IMR-90 (cell line): Measurements from ENCODE around the gene PLLP. TPM values are rescaled to one million over a fixed set of nuclear protein-coding genes. Genes with fewer than 3 reads are reported as not detected.

ENCODE experiments used
- ATAC-seq: fragments of 200-7000 bp; cut with Tn5 transposase; 2 replicates; pipeline ENCODE4 v1.9.1; 2020; ENCODE audit warnings: low read depth, mild to moderate bottlenecking, moderate library complexity
- BruUV-seq: library from RNA; stranded (reverse); fragments of 400-500 nt; replicated peaks from 2 replicates; lab custom pipeline; 2021; lab: Mats Ljungman, UMichigan
- CTCF ChIA-PET: fragments of 300-600 bp; formaldehyde crosslinking; extraction: SDS; loops from one replicate; lab custom pipeline; 2021; ENCODE audit warnings: antibody characterized with exemption; lab: Yijun Ruan, JAX
- POLR2A ChIA-PET: fragments of 300-600 bp; sonication (Branson Sonifier 250); formaldehyde crosslinking; loops from one replicate; lab custom pipeline; 2022; ENCODE audit warnings: antibody characterized with exemption; ENCODE audit not compliant: unreplicated experiment; lab: Charles Lee
- DNase-seq: peaks from one replicate; pipeline ENCODE4 v3.0.0; 2013
- H2AFZ ChIP-seq: replicated peaks from 2 replicates; pipeline ENCODE3; 2013; ENCODE audit warnings: low read length, mild to moderate bottlenecking; ENCODE audit not compliant: poor library complexity
- H2AK5ac ChIP-seq: 2 replicates; pipeline ENCODE4 v1.6.1; 2013; ENCODE audit warnings: low read depth, low read length, inconsistent platforms
- H2AK9ac ChIP-seq: replicated peaks from 2 replicates; pipeline ENCODE3; 2013; ENCODE audit warnings: mild to moderate bottlenecking, low read depth, low read length, moderate library complexity; ENCODE audit not compliant: poor library complexity
- H2BK120ac ChIP-seq: 2 replicates; pipeline ENCODE4 v1.6.1; 2013; ENCODE audit warnings: low read depth, low read length, inconsistent platforms
- H2BK15ac ChIP-seq: 3 replicates; pipeline ENCODE4 v1.6.1; 2013; ENCODE audit warnings: low read depth, low read length, inconsistent platforms
- H2BK20ac ChIP-seq: 2 replicates; pipeline ENCODE4 v1.6.1; 2013; ENCODE audit warnings: low read depth, mild to moderate bottlenecking, inconsistent platforms, low read length, moderate library complexity
- H2BK5ac ChIP-seq: 2 replicates; pipeline ENCODE4 v1.6.1; 2013; ENCODE audit warnings: mild to moderate bottlenecking, low read depth, low read length, inconsistent platforms; ENCODE audit not compliant: poor library complexity, severe bottlenecking
- H3K14ac ChIP-seq: replicated peaks from 2 replicates; pipeline ENCODE4 v1.6.1; 2013; ENCODE audit warnings: low read depth, low read length, inconsistent platforms
- H3K18ac ChIP-seq: 2 replicates; pipeline ENCODE4 v1.6.1; 2013; ENCODE audit warnings: low read depth, low read length, control low read depth
- H3K23ac ChIP-seq: 2 replicates; pipeline ENCODE4 v1.6.1; 2013; ENCODE audit warnings: low read depth, low read length, inconsistent platforms
- H3K27ac ChIP-seq: 2 replicates; pipeline ENCODE4 v1.5.1; 2013; ENCODE audit warnings: mild to moderate bottlenecking, control low read depth, low read length; ENCODE audit not compliant: insufficient read depth
- H3K27me3 ChIP-seq: 2 replicates; pipeline ENCODE4 v1.6.1; 2013; ENCODE audit warnings: low read length; ENCODE audit not compliant: control insufficient read depth, insufficient read depth
- H3K36me3 ChIP-seq: 2 replicates; pipeline ENCODE4 v1.6.1; 2013; ENCODE audit warnings: low read length, mixed read lengths; ENCODE audit not compliant: control insufficient read depth, insufficient read depth
- H3K4ac ChIP-seq: 2 replicates; pipeline ENCODE4 v1.6.1; 2013; ENCODE audit warnings: low read depth, low read length, inconsistent platforms
- H3K4me1 ChIP-seq: 2 replicates; pipeline ENCODE4 v1.6.1; 2013; ENCODE audit warnings: low read length, mixed read lengths; ENCODE audit not compliant: control insufficient read depth, insufficient read depth
- H3K4me2 ChIP-seq: 2 replicates; pipeline ENCODE4 v1.6.1; 2013; ENCODE audit warnings: low read depth, mild to moderate bottlenecking, control low read depth, low read length, moderate library complexity
- H3K4me3 ChIP-seq: 2 replicates; pipeline ENCODE4 v1.5.1; 2013; ENCODE audit warnings: low read depth, mild to moderate bottlenecking, control low read depth, low read length, moderate library complexity; ENCODE audit not compliant: insufficient read depth
- H3K56ac ChIP-seq: 2 replicates; pipeline ENCODE4 v1.6.1; 2013; ENCODE audit warnings: low read length, inconsistent platforms; ENCODE audit not compliant: insufficient read depth; ENCODE audit errors: extremely low read depth
- H3K79me1 ChIP-seq, 2 experiments: 2 replicates each; pipeline ENCODE4 v1.6.1; 2013; ENCODE audit warnings: low read length in 2 of 2, inconsistent platforms in 1 of 2, low read depth in 1 of 2
- H3K9ac ChIP-seq: 2 replicates; pipeline ENCODE4 v1.6.1; 2013; ENCODE audit warnings: low read depth, low read length, control low read depth
- H3K9me1 ChIP-seq: 2 replicates; pipeline ENCODE4 v1.6.1; 2013; ENCODE audit warnings: low read length, inconsistent platforms; ENCODE audit not compliant: insufficient read depth
- H3K9me3 ChIP-seq: 2 replicates; pipeline ENCODE4 v1.6.1; 2013; ENCODE audit warnings: low read length; ENCODE audit not compliant: control insufficient read depth, insufficient read depth
- H4K20me1 ChIP-seq: 2 replicates; pipeline ENCODE4 v1.6.1; 2013; ENCODE audit warnings: low read length, inconsistent platforms; ENCODE audit not compliant: insufficient read depth
- H4K5ac ChIP-seq: 2 replicates; pipeline ENCODE4 v1.6.1; 2013; ENCODE audit warnings: mild to moderate bottlenecking, low read depth, low read length, control low read depth
- H4K8ac ChIP-seq, 2 experiments: 2 replicates each; pipeline ENCODE4 v1.6.1; 2013; ENCODE audit warnings: low read depth in 2 of 2, low read length in 2 of 2, control low read depth in 1 of 2, inconsistent platforms in 1 of 2
- H4K91ac ChIP-seq: 2 replicates; pipeline ENCODE4 v1.6.1; 2013; ENCODE audit warnings: low read depth, low read length, inconsistent platforms; ENCODE audit not compliant: insufficient read depth
- BHLHE40 ChIP-seq: fragments of 150-350 bp; IDR thresholded peaks from 2 replicates; pipeline ENCODE4 v1.6.1; 2016; ENCODE audit warnings: mild to moderate bottlenecking, low read depth, low read length
- CEBPB ChIP-seq: IDR thresholded peaks from 2 replicates; pipeline ENCODE4 v1.6.1; 2012; ENCODE audit warnings: low read depth, low read length, improper control_type of control experiment
- CHD1 ChIP-seq: IDR thresholded peaks from 2 replicates; pipeline ENCODE4 v1.6.1; 2012; ENCODE audit warnings: low read depth, low read length, improper control_type of control experiment
- FOS ChIP-seq: fragments of 150-350 bp; IDR thresholded peaks from 2 replicates; pipeline ENCODE4 v1.6.1; 2016; ENCODE audit warnings: low read depth, low read length
- MAFK ChIP-seq: IDR thresholded peaks from 2 replicates; pipeline ENCODE4 v1.6.1; 2012; ENCODE audit warnings: low read depth, low read length, improper control_type of control experiment
- MAZ ChIP-seq: IDR thresholded peaks from 2 replicates; pipeline ENCODE4 v1.6.1; 2012; ENCODE audit warnings: low read depth, mild to moderate bottlenecking, low read length, improper control_type of control experiment, moderate library complexity, borderline replicate concordance
- MXI1 ChIP-seq: IDR thresholded peaks from 2 replicates; pipeline ENCODE4 v1.6.1; 2012; ENCODE audit warnings: low read depth, mild to moderate bottlenecking, low read length, moderate library complexity, borderline replicate concordance
- NFE2L2 ChIP-seq: fragments of 150-350 bp; IDR thresholded peaks from 2 replicates; pipeline ENCODE4 v1.6.1; 2016; ENCODE audit warnings: low read depth, mild to moderate bottlenecking, low read length
- POLR2A ChIP-seq: IDR thresholded peaks from 2 replicates; pipeline ENCODE4 v1.6.1; 2012; ENCODE audit warnings: mild to moderate bottlenecking, low read depth, low read length
- RAD21 ChIP-seq: IDR thresholded peaks from 2 replicates; pipeline ENCODE4 v1.6.1; 2012; ENCODE audit warnings: low read length, improper control_type of control experiment
- RCOR1 ChIP-seq: IDR thresholded peaks from 2 replicates; pipeline ENCODE4 v1.6.1; 2012; ENCODE audit warnings: mild to moderate bottlenecking, low read length, improper control_type of control experiment; ENCODE audit not compliant: insufficient replicate concordance
- RFX5 ChIP-seq: IDR thresholded peaks from 2 replicates; pipeline ENCODE4 v1.8.0; 2012; ENCODE audit warnings: low read depth, mild to moderate bottlenecking, low read length, moderate library complexity
- SMC3 ChIP-seq: fragments of 150-350 bp; IDR thresholded peaks from 2 replicates; pipeline ENCODE4 v1.6.1; 2016; ENCODE audit warnings: low read depth, mild to moderate bottlenecking, antibody characterized with exemption, low read length, moderate library complexity
- WGBS, 2 experiments: methylation state at CpG; one replicate each; pipeline versions ENCODE4 v1.1.5 to v1.1.7; 2013; ENCODE audit warnings: missing lambda C conversion rate in 2 of 2; ENCODE audit not compliant: insufficient read length in 1 of 2; ENCODE audit errors: extremely low coverage in 2 of 2; 5-methylcytosine and 5-hydroxymethylcytosine counted together
- dilution Hi-C: fragments of 300-500 bp; cut with HindIII; formaldehyde crosslinking; loops from one replicate; pipeline ENCODE4 v1.14.3; 2018; ENCODE audit warnings: low sequenced_read_pairs; ENCODE audit not compliant: unreplicated experiment
- in situ Hi-C: fragments of 300-500 bp; cut with MboI; formaldehyde crosslinking; loops from 3 replicates; pipeline ENCODE4 v1.14.3; 2019; ENCODE audit warnings: low sequenced_read_pairs, inconsistent platforms, mixed read lengths
- intact Hi-C: fragments of 100-400 bp; cut with micrococcal nuclease; formaldehyde crosslinking; loops from 2 replicates; pipeline ENCODE4 v1.10.0; 2022
- polyA plus RNA-seq, 3 experiments: library from polyadenylated mRNA; depleted of rRNA; stranded (reverse); fragments of >200 nt; gene quantifications; 2 replicates each; pipeline ENCODE4 v1.2.3, GENCODE V29; 2012; ENCODE audit warnings: low replicate concordance in 1 of 3
- total RNA-seq: library from RNA; depleted of rRNA; stranded (reverse); fragments of >200 nt; gene quantifications from 2 replicates; pipeline ENCODE4 v1.2.3, GENCODE V29; 2012
- TF ChIP-seq, protein P1 (sequence below): conservative IDR thresholded peaks from 2 replicates; pipeline ENCODE4 v1.5.1; 2012; ENCODE audit warnings: mild to moderate bottlenecking, low read depth, low read length, improper control_type of control experiment
- TF ChIP-seq, protein P2 (sequence below): fragments of 150-350 bp; IDR thresholded peaks from 2 replicates; pipeline ENCODE4 v1.6.1; 2016; ENCODE audit warnings: low read depth, mild to moderate bottlenecking, low read length, moderate library complexity, borderline replicate concordance
- TF ChIP-seq, protein P3 (sequence below): fragments of 150-350 bp; IDR thresholded peaks from 2 replicates; pipeline ENCODE4 v1.6.1; 2017; ENCODE audit warnings: mild to moderate bottlenecking, antibody characterized with exemption, low read length, low read depth

Gene PLLP
- total and polyA plus RNA-seq, 2 of the 4 experiments (the other 2 are of a cell fraction): 0.05 TPM; not detected in 1

- POLR2A ChIA-PET: no interaction called here
- no peaks in the 10 kb centered on the region for H4K20me1 ChIP-seq
These were observed 26.3 kb upstream of the PLLP start for GRCh38 chr16:57310801-57311200.

More at GRCh38 chr16:57310801-57311200, 26.3 kb upstream of the PLLP start:
- in situ Hi-C loops: no loop called here
- H2AK5ac ChIP-seq: no peak overlapping the region
- intact Hi-C loops: no loop called here
- H3K18ac ChIP-seq: no peak overlapping the region
- no peaks in the 10 kb centered on the region for H3K79me1 ChIP-seq
- H2BK5ac ChIP-seq: no peak overlapping the region
- DNase-seq (no peak), ATAC-seq (no peak)
- H2AFZ ChIP-seq: no peak overlapping the region
- no peak overlapping the region for H2BK20ac ChIP-seq
- WGBS, 2 experiments: no CpG with 5 or more reads among the region's 4 CpGs
- H3K14ac ChIP-seq: no peak overlapping the region
- H3K9ac ChIP-seq: no peak overlapping the region
- peaks cover 51% of the 10 kb centered on the region for H3K27me3 ChIP-seq
- no peak overlapping the region for H3K56ac ChIP-seq
- H3K36me3 ChIP-seq: no peaks in the 10 kb centered on the region
- H3K9me1 ChIP-seq: no peaks in the 10 kb centered on the region; the same call in 1 of the 2 replicates
- no peaks in the 10 kb centered on the region for H3K9me3 ChIP-seq
- no peak overlapping the region for H3K4me2 ChIP-seq
- no peak overlapping the region for H3K27ac ChIP-seq
- TF ChIP-seq CHD1: no peak
- TF ChIP-seq, protein P1, sequence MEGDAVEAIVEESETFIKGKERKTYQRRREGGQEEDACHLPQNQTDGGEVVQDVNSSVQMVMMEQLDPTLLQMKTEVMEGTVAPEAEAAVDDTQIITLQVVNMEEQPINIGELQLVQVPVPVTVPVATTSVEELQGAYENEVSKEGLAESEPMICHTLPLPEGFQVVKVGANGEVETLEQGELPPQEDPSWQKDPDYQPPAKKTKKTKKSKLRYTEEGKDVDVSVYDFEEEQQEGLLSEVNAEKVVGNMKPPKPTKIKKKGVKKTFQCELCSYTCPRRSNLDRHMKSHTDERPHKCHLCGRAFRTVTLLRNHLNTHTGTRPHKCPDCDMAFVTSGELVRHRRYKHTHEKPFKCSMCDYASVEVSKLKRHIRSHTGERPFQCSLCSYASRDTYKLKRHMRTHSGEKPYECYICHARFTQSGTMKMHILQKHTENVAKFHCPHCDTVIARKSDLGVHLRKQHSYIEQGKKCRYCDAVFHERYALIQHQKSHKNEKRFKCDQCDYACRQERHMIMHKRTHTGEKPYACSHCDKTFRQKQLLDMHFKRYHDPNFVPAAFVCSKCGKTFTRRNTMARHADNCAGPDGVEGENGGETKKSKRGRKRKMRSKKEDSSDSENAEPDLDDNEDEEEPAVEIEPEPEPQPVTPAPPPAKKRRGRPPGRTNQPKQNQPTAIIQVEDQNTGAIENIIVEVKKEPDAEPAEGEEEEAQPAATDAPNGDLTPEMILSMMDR: no peak
- no peak for TF ChIP-seq RFX5
- no peak for TF ChIP-seq POLR2A
- no peak for TF ChIP-seq NFE2L2
- no peak for TF ChIP-seq SMC3
- TF ChIP-seq MAFK: no peak
- TF ChIP-seq, protein P2, sequence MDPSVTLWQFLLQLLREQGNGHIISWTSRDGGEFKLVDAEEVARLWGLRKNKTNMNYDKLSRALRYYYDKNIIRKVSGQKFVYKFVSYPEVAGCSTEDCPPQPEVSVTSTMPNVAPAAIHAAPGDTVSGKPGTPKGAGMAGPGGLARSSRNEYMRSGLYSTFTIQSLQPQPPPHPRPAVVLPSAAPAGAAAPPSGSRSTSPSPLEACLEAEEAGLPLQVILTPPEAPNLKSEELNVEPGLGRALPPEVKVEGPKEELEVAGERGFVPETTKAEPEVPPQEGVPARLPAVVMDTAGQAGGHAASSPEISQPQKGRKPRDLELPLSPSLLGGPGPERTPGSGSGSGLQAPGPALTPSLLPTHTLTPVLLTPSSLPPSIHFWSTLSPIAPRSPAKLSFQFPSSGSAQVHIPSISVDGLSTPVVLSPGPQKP: no peak
- TF ChIP-seq, protein P3, sequence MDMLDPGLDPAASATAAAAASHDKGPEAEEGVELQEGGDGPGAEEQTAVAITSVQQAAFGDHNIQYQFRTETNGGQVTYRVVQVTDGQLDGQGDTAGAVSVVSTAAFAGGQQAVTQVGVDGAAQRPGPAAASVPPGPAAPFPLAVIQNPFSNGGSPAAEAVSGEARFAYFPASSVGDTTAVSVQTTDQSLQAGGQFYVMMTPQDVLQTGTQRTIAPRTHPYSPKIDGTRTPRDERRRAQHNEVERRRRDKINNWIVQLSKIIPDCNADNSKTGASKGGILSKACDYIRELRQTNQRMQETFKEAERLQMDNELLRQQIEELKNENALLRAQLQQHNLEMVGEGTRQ: no peak
- TF ChIP-seq MAZ: no peak
- TF ChIP-seq MXI1: no peak
- TF ChIP-seq RCOR1: no peak
- no peak for TF ChIP-seq CEBPB
- TF ChIP-seq BHLHE40: no peak
- TF ChIP-seq RAD21: no peak
- TF ChIP-seq FOS: no peak
- no peak overlapping the region for H3K23ac ChIP-seq
- no peak overlapping the region for H2BK15ac ChIP-seq
- H4K91ac ChIP-seq: no peak overlapping the region
- H2AK9ac ChIP-seq: no peak overlapping the region
- CTCF ChIA-PET: no interaction called here
- BruUV-seq: no TSS peak
- H4K8ac ChIP-seq: no peak overlapping the region
- no peak overlapping the region for H2BK120ac ChIP-seq
- dilution Hi-C loops: no loop called here
- H3K4me1 ChIP-seq: no peaks in the 10 kb centered on the region
- H4K5ac ChIP-seq: no peak overlapping the region
- H3K4me3 ChIP-seq: no peak overlapping the region
- H3K4ac ChIP-seq: no peak overlapping the region
